Measurements from ENCODE around the gene BRI3. TPM values are rescaled to one million over a fixed set of nuclear protein-coding genes. Genes with fewer than 3 reads are reported as not detected.

Gene BRI3
- total and polyA plus RNA-seq, 10 of the 15 experiments (the other 5 are each of a cell fraction or from before 2014, with no cell fraction given), result 4.5 to 56.3 (median 21.5) TPM

DNA sequence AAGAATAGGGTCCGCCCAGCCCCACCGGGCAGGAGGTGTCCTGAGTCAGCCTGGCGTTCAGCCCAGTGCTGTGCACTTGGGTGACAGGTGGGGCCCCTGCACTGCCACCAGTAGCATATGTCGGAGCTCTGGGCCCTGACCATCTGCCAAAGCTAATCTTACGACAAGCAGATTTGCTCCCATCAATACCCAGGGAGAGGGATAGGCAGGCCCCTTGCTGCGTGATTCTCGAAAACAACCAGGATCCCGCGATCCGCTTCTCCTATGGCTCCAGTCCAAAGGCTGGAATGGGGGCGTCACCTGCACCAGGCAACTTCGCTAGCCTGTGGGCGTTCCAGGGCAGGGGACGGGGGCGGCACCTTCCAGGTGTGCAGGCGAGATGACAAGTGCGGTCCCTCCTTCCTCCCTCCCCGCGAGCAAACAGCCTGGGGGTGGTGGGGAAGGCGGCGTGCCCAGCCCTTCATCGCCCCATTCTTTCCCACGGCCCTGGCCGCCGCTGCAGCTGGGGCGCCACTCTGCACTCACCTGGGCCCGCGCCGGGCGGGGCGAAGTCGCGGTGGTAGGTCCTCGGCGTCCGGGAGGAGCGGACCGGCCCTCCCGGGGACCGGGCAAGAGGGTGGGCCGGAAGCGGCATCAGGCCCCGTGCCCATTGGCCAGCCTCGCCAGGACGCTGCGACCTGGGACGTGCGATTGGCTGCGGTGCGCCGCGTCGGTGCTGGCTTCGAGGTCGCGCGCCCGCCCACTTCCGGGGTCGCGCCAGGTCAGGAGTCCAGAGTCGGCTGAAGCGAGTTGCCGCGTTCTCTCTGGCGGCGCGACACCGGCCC, 29.7 kb upstream of the BRI3 start, which contains the start of gene TECPR1:
TECPR1 (minus strand) TSS at position 632 of the 824 bp plus-strand sequence. CDS start 6,086 bp downstream, outside the sequence.
- CTCF ChIA-PET, result interaction anchor here (0.9 to 2.1 kb wide), 4 partner anchors 14 to 148 kb away, joined by 3 to 11 read pairs (median 4); no protein-coding TSS in a partner anchor
- peak; percentile 66 for DNase-seq (ENCODE audit: low read depth, low spot score)
- intact Hi-C loops (cut with micrococcal nuclease; ENCODE audit: unreplicated experiment), result no loop called here
- WGBS (ENCODE audit: insufficient coverage, insufficient replicate concordance, low lambda C conversion rate, missing lambda C conversion rate), result 2% methylated on average over 69 of the region's 69 CpGs
- no peaks in the 10 kb centered on the region for H3K9me3 ChIP-seq (replicated peaks; ENCODE audit: control insufficient read depth, insufficient read depth, low read length)
- peak within 1 kb of the TSS; percentile 63 for H3K9ac ChIP-seq (ENCODE audit: control insufficient read depth, insufficient read depth, low read length)
- no TSS peak for BruUV-seq (replicated peaks)
- H3K4me1 ChIP-seq (ENCODE audit: control insufficient read depth, insufficient read depth, low read length), result peaks cover 10% of the 10 kb centered on the region
- H3K36me3 ChIP-seq (ENCODE audit: control insufficient read depth in 2 of 2, insufficient read depth in 2 of 2, low read length in 1 of 2), result no peaks in the 10 kb centered on the region
- H2AFZ ChIP-seq (ENCODE audit: control insufficient read depth, low read depth, low read length), result peak within 1 kb of the TSS; percentile 95
- SMC1A ChIA-PET (ENCODE audit: uncharacterized antibody, unreplicated experiment), result interaction anchor here (1.0 to 2.4 kb wide), 3 partner anchors 12 to 168 kb away, joined by 3 to 8 read pairs (median 4); partner anchors contain the start of gene BAIAP2L1
- peak; percentile 94 for FAIRE-seq
- POLR2A ChIA-PET, result interaction anchor here (0.6 kb wide), 1 partner anchor 26 kb away, joined by 4 read pairs; no protein-coding TSS in a partner anchor
- RAD21 ChIA-PET (ENCODE audit: unreplicated experiment), result interaction anchor here (1.8 to 3.7 kb wide), 4 partner anchors 31 to 230 kb away, joined by 6 to 19 read pairs (median 12); partner anchors contain the start of gene BAIAP2L1
- no peaks in the 10 kb centered on the region for H4K20me1 ChIP-seq (ENCODE audit: control insufficient read depth, insufficient read depth)
- no peaks in the 10 kb centered on the region for H3K27me3 ChIP-seq (replicated peaks in 1 of 2; ENCODE audit: control insufficient read depth in 2 of 2, insufficient read depth in 2 of 2, low read length in 1 of 2)
- peak within 1 kb of the TSS; percentile 83 for H3K4me3 ChIP-seq
- ATAC-seq, result peak; percentile 99
- peak within 1 kb of the TSS; percentile 84 for H3K4me2 ChIP-seq (ENCODE audit: control insufficient read depth, insufficient read depth)
- peaks cover 10% of the 10 kb centered on the region for H3K79me2 ChIP-seq (ENCODE audit: control insufficient read depth, insufficient read depth, low read length)
- in situ Hi-C loops (cut with MboI), result no loop called here
- H3K27ac ChIP-seq (ENCODE audit: control insufficient read depth, insufficient read depth), result peak within 1 kb of the TSS; percentile 59
- TF ChIP-seq PML (IDR thresholded peaks at IDR 0.05; ENCODE audit: low read length), result no peak
- 0 out of 3 replicates have a peak, but pooled peaks of 1 of the 2 experiments have one; percentile 22 for TF ChIP-seq EGR1 (IDR thresholded peaks at IDR 0.05; ENCODE audit: borderline replicate concordance in 1 of 2, low read depth in 2 of 2, low read length in 2 of 2)
- TF ChIP-seq SUPT20H (IDR thresholded peaks at IDR 0.05; ENCODE audit: borderline replicate concordance, control insufficient read depth, low read depth, low read length), result no peak
- no peak for TF ChIP-seq STAT3 (IDR thresholded peaks at IDR 0.05; ENCODE audit: low read depth, low read length)
- TF ChIP-seq ATF7 (IDR thresholded peaks at IDR 0.05; ENCODE audit: low read depth), result no peak
- no peak for TF ChIP-seq YBX1 (IDR thresholded peaks at IDR 0.05)
- peak; percentile 60 for TF ChIP-seq LARP7 (IDR thresholded peaks at IDR 0.05)
- no peak for TF ChIP-seq NFYA (IDR thresholded peaks at IDR 0.05; ENCODE audit: borderline replicate concordance, low read depth, low read length)
- no peak for TF ChIP-seq NR2C2 (IDR thresholded peaks at IDR 0.05; ENCODE audit: borderline replicate concordance, control insufficient read depth, insufficient read length, low read depth)
- no peak for TF ChIP-seq ZNF622 (IDR thresholded peaks at IDR 0.05)
- no peak for TF ChIP-seq EP300 (IDR thresholded peaks at IDR 0.05; ENCODE audit: borderline replicate concordance in 1 of 2, control insufficient read depth in 1 of 2, low read depth in 2 of 2, low read length in 2 of 2)
- TF ChIP-seq TCF12 (IDR thresholded peaks at IDR 0.05; ENCODE audit: low read depth, low read length), result 0 out of 2 replicates have a peak, but pooled peaks have one; percentile 11
- peak; percentile 94 for TF ChIP-seq NR2C1 (IDR thresholded peaks at IDR 0.05)
- no peak for TF ChIP-seq SMARCA5 (IDR thresholded peaks at IDR 0.05)
- TF ChIP-seq CHD2 (IDR thresholded peaks at IDR 0.05; ENCODE audit: borderline replicate concordance, low read depth, low read length), result peak; percentile 88
- peak; percentile 82 for TF ChIP-seq CREM (IDR thresholded peaks at IDR 0.05; ENCODE audit: low read depth)
- no peak for TF ChIP-seq RBBP5 (conservative IDR thresholded peaks at IDR 0.05)
- TF ChIP-seq CREB1 (IDR thresholded peaks at IDR 0.05; ENCODE audit: low read depth), result peak; percentile 93
- peak; percentile 86 for TF ChIP-seq POLR2A (IDR thresholded peaks at IDR 0.05; ENCODE audit: low read depth, low read length)
- no peak for TF ChIP-seq HCFC1 (IDR thresholded peaks at IDR 0.05; ENCODE audit: low read length)
- no peak for TF ChIP-seq TARDBP (IDR thresholded peaks at IDR 0.05; ENCODE audit: borderline replicate concordance)
- TF ChIP-seq USF1 (IDR thresholded peaks at IDR 0.05; ENCODE audit: borderline replicate concordance, extremely low read length, insufficient read depth, low read depth, low read length), result no peak
- no peak for TF ChIP-seq HDAC2 (IDR thresholded peaks at IDR 0.05)
- TF ChIP-seq MYC (IDR thresholded peaks at IDR 0.05; ENCODE audit: insufficient read depth, insufficient read length, insufficient replicate concordance, low read length, severe bottlenecking), result no peak
- TF ChIP-seq YY1 (IDR thresholded peaks at IDR 0.05; ENCODE audit: low read depth, low read length), result no peak
- no peak for TF ChIP-seq NBN (IDR thresholded peaks at IDR 0.05)
- TF ChIP-seq RAD51 (IDR thresholded peaks at IDR 0.05), result no peak
- TF ChIP-seq ZNF274 (IDR thresholded peaks at IDR 0.05; ENCODE audit: insufficient read depth, insufficient read length), result no peak

Data from GM12878 (cell line).